ENCODE results near the gene MEF2C. TPM values are rescaled to one million over a fixed set of nuclear protein-coding genes. Genes with fewer than 3 reads are reported as not detected.

MEF2C gene
- total and polyA plus RNA-seq, 2 of the 13 experiments (the other 11 are each of a cell fraction or from before 2014, with no cell fraction given), result 0.02 TPM; not detected in 1

DNA sequence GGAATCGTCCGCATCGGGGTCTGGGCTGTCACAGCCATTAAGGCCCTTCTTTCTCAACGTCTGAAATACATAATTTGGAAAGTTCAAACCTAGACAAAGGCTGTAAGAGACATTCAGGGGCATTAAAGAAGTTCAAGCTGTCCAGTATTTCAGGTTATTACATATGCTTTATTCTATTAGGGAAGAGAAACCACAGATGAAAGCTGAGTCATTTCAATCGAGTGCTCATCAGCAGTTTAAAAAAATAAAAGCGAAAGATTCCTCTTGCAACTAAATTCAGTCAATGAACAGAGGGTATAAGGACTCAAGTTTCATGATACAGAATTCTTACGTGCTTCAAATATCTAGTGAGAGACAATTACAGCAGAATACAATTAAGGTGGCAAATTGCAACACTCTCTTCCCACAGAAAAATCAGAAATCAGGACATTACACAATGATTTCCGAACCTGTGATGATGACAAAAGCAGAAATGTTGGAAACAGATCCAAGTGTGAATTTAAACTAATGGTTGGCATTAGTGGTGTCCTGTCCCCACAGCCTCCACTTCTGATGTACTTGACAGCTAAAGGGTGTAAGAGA, 121.6 kb downstream of the MEF2C start (continued):
- TF ChIP-seq, protein P1, sequence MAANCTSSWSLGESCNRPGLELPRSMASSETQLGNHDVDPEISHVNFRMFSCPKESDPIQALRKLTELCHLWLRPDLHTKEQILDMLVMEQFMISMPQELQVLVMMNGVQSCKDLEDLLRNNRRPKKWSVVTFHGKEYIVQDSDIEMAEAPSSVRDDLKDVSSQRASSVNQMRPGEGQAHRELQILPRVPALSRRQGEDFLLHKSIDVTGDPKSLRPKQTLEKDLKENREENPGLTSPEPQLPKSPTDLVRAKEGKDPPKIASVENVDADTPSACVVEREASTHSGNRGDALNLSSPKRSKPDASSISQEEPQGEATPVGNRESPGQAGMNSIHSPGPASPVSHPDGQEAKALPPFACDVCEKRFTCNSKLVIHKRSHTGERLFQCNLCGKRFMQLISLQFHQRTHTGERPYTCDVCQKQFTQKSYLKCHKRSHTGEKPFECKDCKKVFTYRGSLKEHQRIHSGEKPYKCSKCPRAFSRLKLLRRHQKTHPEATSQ (CRISPR knock-in tag; IDR thresholded peaks at IDR 0.05; ENCODE audit: borderline replicate concordance), result no peak
- TF ChIP-seq CEBPG (CRISPR knock-in tag; IDR thresholded peaks at IDR 0.05), result no peak

DNA sequence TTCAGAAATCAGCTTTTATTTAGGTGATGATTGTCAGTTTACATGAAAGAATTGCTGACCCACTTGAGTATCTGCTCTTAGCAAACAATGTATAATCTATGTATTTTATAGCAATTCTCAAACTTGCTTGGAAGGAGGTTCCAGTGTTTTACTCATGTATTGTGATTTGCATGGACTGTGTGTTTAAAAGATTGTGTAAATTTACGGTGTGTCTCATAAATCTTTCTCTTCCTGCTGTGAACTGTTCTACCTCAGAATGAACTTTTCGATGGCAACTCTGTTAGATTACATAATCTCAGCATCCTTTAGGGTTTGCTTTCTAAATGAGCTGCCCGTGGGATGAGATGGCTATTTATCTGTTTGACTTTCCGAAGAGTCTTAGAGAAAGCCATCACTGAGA, 122.5 kb downstream of the MEF2C start:
- no TSS peak for BruUV-seq (replicated peaks)
- WGBS (ENCODE audit: low lambda C conversion rate), result 5% methylated on average over 4 of the region's 4 CpGs
- Histone ChIP-seq H3K4me3 (replicated peaks in 1 of 3; ENCODE audit: insufficient read depth in 1 of 3, low read depth in 2 of 3, low read length in 3 of 3) (no peak overlapping the region), H3K9ac (ENCODE audit: insufficient read depth, low read depth, low read length) (no peak overlapping the region), H3K4me2 (ENCODE audit: low read depth, low read length) (no peak overlapping the region), H3K36me3 (replicated peaks in 1 of 2; ENCODE audit: control insufficient read depth in 1 of 2, insufficient read depth in 2 of 2, low read length in 2 of 2) (no peaks in the 10 kb centered on the region), H3K27ac (ENCODE audit: extremely low read length, insufficient read depth, low read length) (no peak overlapping the region), H3K9me3 (ENCODE audit: low read length) (no peaks in the 10 kb centered on the region), H3K79me2 (ENCODE audit: insufficient read depth, low read length) (no peaks in the 10 kb centered on the region), H4K20me1 (ENCODE audit: insufficient read depth, low read length) (no peaks in the 10 kb centered on the region), H3K4me1 (ENCODE audit: insufficient read depth, low read length) (no peaks in the 10 kb centered on the region), H3K27me3 (ENCODE audit: control insufficient read depth in 1 of 2, insufficient read depth in 2 of 2, low read length in 2 of 2) (peaks cover 0 to 7% of the 10 kb centered on the region in 2 experiments; a peak in 3 of 5 replicates), H2AFZ (ENCODE audit: low read length) (no peak overlapping the region)
- ChIA-PET CTCF (ENCODE audit: low intra/inter-chr PET ratio, low total read pairs) (no interaction called here), POLR2A (no interaction called here)
- intact Hi-C loops (cut with micrococcal nuclease; ENCODE audit: unreplicated experiment), result no loop called here
- ATAC-seq, result no peak
- FAIRE-seq, result no peak
- no peak for DNase-seq (ENCODE audit: low spot score)
- in situ Hi-C loops (cut with HindIII; ENCODE audit: extremely low pct_ligation_motif_present, low pct_unique_long_range_greater_than_20kb), result no loop called here
- TF ChIP-seq ZNF709 (CRISPR knock-in tag; IDR thresholded peaks at IDR 0.05) (no peak), ZNF33B (CRISPR knock-in tag; IDR thresholded peaks at IDR 0.05) (no peak), RFX3 (CRISPR knock-in tag; IDR thresholded peaks at IDR 0.05) (no peak), PITX1 (CRISPR knock-in tag; IDR thresholded peaks at IDR 0.05) (no peak), ZNF292 (CRISPR knock-in tag; IDR thresholded peaks at IDR 0.05; ENCODE audit: borderline replicate concordance, low read depth) (no peak), ZNF672 (CRISPR knock-in tag; IDR thresholded peaks at IDR 0.05) (no peak), ZNF501 (CRISPR knock-in tag; IDR thresholded peaks at IDR 0.05) (no peak), ZNF552 (CRISPR knock-in tag; IDR thresholded peaks at IDR 0.05; ENCODE audit: borderline replicate concordance) (no peak), FOXO1 (CRISPR knock-in tag; IDR thresholded peaks at IDR 0.05) (no peak), SMAD3 (CRISPR knock-in tag; IDR thresholded peaks at IDR 0.05) (no peak)
- TF ChIP-seq, protein P2, sequence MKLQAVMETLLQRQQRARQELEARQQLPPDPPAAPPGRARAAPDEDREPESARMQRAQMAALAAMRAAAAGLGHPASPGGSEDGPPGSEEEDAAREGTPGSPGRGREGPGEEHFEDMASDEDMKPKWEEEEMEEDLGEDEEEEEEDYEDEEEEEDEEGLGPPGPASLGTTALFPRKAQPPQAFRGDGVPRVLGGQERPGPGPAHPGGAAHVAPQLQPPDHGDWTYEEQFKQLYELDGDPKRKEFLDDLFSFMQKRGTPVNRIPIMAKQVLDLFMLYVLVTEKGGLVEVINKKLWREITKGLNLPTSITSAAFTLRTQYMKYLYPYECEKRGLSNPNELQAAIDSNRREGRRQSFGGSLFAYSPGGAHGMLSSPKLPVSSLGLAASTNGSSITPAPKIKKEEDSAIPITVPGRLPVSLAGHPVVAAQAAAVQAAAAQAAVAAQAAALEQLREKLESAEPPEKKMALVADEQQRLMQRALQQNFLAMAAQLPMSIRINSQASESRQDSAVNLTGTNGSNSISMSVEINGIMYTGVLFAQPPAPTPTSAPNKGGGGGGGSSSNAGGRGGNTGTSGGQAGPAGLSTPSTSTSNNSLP (IDR thresholded peaks at IDR 0.05; ENCODE audit: low read depth, low read length), result no peak
- TF ChIP-seq, protein P3, sequence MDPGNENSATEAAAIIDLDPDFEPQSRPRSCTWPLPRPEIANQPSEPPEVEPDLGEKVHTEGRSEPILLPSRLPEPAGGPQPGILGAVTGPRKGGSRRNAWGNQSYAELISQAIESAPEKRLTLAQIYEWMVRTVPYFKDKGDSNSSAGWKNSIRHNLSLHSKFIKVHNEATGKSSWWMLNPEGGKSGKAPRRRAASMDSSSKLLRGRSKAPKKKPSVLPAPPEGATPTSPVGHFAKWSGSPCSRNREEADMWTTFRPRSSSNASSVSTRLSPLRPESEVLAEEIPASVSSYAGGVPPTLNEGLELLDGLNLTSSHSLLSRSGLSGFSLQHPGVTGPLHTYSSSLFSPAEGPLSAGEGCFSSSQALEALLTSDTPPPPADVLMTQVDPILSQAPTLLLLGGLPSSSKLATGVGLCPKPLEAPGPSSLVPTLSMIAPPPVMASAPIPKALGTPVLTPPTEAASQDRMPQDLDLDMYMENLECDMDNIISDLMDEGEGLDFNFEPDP (CRISPR knock-in tag; conservative IDR thresholded peaks at IDR 0.05), result no peak
- TF ChIP-seq, protein P4, sequence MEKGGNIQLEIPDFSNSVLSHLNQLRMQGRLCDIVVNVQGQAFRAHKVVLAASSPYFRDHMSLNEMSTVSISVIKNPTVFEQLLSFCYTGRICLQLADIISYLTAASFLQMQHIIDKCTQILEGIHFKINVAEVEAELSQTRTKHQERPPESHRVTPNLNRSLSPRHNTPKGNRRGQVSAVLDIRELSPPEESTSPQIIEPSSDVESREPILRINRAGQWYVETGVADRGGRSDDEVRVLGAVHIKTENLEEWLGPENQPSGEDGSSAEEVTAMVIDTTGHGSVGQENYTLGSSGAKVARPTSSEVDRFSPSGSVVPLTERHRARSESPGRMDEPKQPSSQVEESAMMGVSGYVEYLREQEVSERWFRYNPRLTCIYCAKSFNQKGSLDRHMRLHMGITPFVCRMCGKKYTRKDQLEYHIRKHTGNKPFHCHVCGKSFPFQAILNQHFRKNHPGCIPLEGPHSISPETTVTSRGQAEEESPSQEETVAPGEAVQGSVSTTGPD (CRISPR knock-in tag; IDR thresholded peaks at IDR 0.05), result no peak
